ENCODE data around the gene RAB40C.

- TF ChIP-seq CTCF (conservative IDR thresholded peaks at IDR 0.05 in 1 of 2, IDR thresholded peaks at IDR 0.05 in 1 of 2; ENCODE audit: extremely low read depth in 1 of 2, insufficient read depth in 1 of 2, low read depth in 1 of 2, low read length in 2 of 2) (peak; percentile 11 to 50), EZH2 (IDR thresholded peaks at IDR 0.05; ENCODE audit: borderline replicate concordance, low read length) (no peak)
These were observed 70.8 kb downstream of the RAB40C start for GRCh38 chr16:660459-661183.
